Amygdala (tissue), 56 donors: ENCODE data around the gene CEP170.
"Not testable (repeated sequence)": the region's sequence is repeated elsewhere in the genome, so short reads cannot be mapped to it uniquely, and the experiment has no call there.

Experiments used
- DNase-seq, 56 donors: peaks; one replicate each; lab custom pipeline; 2025; lab: John Stamatoyannopoulos, UW

The CEP170 gene

DNA sequence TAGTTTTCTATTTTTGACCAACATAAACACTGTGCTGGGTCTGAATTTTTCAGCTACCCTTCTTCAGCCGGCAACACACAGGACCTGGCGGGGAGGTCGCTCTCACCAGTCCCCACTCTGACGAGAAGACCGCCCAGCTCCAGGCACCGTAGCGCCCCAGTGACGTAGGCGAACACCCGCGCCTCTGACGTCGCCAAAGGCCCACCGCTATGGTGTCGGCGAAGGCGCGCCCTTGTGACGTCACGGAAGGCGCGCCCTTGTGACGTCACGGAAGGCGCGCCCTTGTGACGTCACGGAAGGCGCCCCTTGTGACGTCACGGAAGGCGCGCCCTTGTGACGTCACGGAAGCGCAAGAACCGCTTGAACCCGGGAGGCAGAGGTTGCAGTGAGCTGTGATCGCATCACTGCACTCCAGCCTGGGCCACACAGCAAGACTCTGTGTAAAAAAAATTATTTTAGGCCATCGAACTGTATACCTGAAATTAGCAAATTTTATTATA lies 153.5 kb downstream of the CEP170 start:
- peak in 19 of 56 donors; percentile 1 to 57 (median 11) for DNase-seq

DNA sequence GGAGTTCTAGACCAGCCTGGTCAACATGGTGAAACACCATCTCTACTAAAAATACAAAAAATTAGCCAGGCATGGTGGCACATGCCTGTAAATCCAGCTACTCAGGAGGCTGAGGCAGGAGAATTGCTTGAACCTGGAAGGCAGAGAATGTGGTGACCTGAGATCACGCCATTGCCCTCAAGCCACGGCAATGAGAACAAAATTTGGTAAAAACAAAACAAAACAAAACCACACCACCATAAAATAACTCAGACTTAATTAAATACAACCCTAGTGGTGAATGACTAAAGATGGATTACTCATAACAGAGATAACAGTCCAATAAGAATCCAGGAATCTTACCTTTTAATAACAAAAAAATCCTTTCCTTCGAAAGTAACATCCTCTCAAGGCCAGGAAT lies 167.7 kb downstream of the CEP170 start:
- DNase-seq = not testable (repeated sequence)
